ENCODE data around the gene MGAM2. TPM values are rescaled to one million over a fixed set of nuclear protein-coding genes. Genes with fewer than 3 reads are reported as not detected.

MGAM2 gene
- total and polyA plus RNA-seq, 2 experiments from 2014 or later, result 0.03 TPM; not detected in 1

GRCh38 chr7:142133731-142134148 is 22.2 kb downstream of the MGAM2 start:
- H3K27me3 ChIP-seq, result no peaks in the 10 kb centered on the region
- no peak for DNase-seq (ENCODE audit: low read depth in 1 of 2, low spot score in 1 of 2)
- no peaks in the 10 kb centered on the region for H3K4me1 ChIP-seq (ENCODE audit: low read depth)
- no peak overlapping the region for H3K27ac ChIP-seq
- no peak overlapping the region for H3K4me3 ChIP-seq
- H3K36me3 ChIP-seq, result no peaks in the 10 kb centered on the region
- H3K9me3 ChIP-seq (ENCODE audit: low read depth), result no peaks in the 10 kb centered on the region
- no peak for TF ChIP-seq CTCF (IDR thresholded peaks at IDR 0.05; ENCODE audit: low read depth, low read length)

GRCh38 chr7:142134909-142135308 is 23.4 kb downstream of the MGAM2 start:
- no peak for TF ChIP-seq CTCF (IDR thresholded peaks at IDR 0.05; ENCODE audit: low read depth, low read length)
- Histone ChIP-seq H3K4me3 (no peak overlapping the region), H3K9me3 (ENCODE audit: low read depth) (no peaks in the 10 kb centered on the region), H3K27ac (no peak overlapping the region), H3K36me3 (no peaks in the 10 kb centered on the region), H3K27me3 (no peaks in the 10 kb centered on the region), H3K4me1 (ENCODE audit: low read depth) (peaks cover 1% of the 10 kb centered on the region)
- DNase-seq (ENCODE audit: low read depth in 1 of 2, low spot score in 1 of 2), result no peak

- Histone ChIP-seq H3K9me3 (ENCODE audit: low read depth) (no peaks in the 10 kb centered on the region), H3K4me3 (no peak overlapping the region), H3K4me1 (ENCODE audit: low read depth) (peaks cover 4% of the 10 kb centered on the region), H3K27ac (no peak overlapping the region), H3K27me3 (no peaks in the 10 kb centered on the region), H3K36me3 (no peaks in the 10 kb centered on the region)
- TF ChIP-seq CTCF (IDR thresholded peaks at IDR 0.05; ENCODE audit: low read depth, low read length), result no peak
- no peak for DNase-seq (ENCODE audit: low read depth in 1 of 2, low spot score in 1 of 2)
Measured at GRCh38 chr7:142138996-142139395, 27.5 kb downstream of the MGAM2 start.

- Histone ChIP-seq H3K27me3 (no peaks in the 10 kb centered on the region), H3K36me3 (no peaks in the 10 kb centered on the region), H3K4me1 (ENCODE audit: low read depth) (peaks cover 4% of the 10 kb centered on the region), H3K9me3 (ENCODE audit: low read depth) (no peaks in the 10 kb centered on the region), H3K4me3 (no peak overlapping the region), H3K27ac (no peak overlapping the region)
- no peak for DNase-seq (ENCODE audit: low read depth in 1 of 2, low spot score in 1 of 2)
- TF ChIP-seq CTCF (IDR thresholded peaks at IDR 0.05; ENCODE audit: low read depth, low read length), result no peak
Measured at GRCh38 chr7:142139597-142140400, 28.3 kb downstream of the MGAM2 start.

GRCh38 chr7:142140401-142140959 is 29.0 kb downstream of the MGAM2 start:
- no peak for DNase-seq (ENCODE audit: low read depth in 1 of 2, low spot score in 1 of 2)
- H3K27me3 ChIP-seq, result no peaks in the 10 kb centered on the region
- no peak for TF ChIP-seq CTCF (IDR thresholded peaks at IDR 0.05; ENCODE audit: low read depth, low read length)
- no peak overlapping the region for H3K4me3 ChIP-seq
- H3K4me1 ChIP-seq (ENCODE audit: low read depth), result peaks cover 4% of the 10 kb centered on the region
- no peaks in the 10 kb centered on the region for H3K9me3 ChIP-seq (ENCODE audit: low read depth)
- no peak overlapping the region for H3K27ac ChIP-seq
- H3K36me3 ChIP-seq, result no peaks in the 10 kb centered on the region
